Adrenal gland (tissue), 12 donors: Measurements from ENCODE around the gene AK5. TPM values are rescaled to one million over a fixed set of nuclear protein-coding genes. Genes with fewer than 3 reads are reported as not detected.

Experiments used
- DNase-seq, 7 donors: peaks; one replicate each; pipeline ENCODE4 v3.0.0-alpha.2; 2019 to 2020
- H3K27ac ChIP-seq, 5 donors: fragments of 200-600 bp; sonication (generic) in 4 of 5; 1 replicate in 3 of 5; 2 replicates in 2 of 5; pipeline versions ENCODE4 v1.5.1 to v1.8.0; 2016 to 2020; ENCODE audit warnings: mild to moderate bottlenecking in 1 of 5
- H3K27me3 ChIP-seq: fragments of 200-600 bp; 2 replicates; pipeline ENCODE4 v1.8.0; 2021
- H3K36me3 ChIP-seq, 2 donors: fragments of 200-600 bp; replicated peaks in 1 of 2; 1 replicate in 1 of 2; 2 replicates in 1 of 2; pipeline versions ENCODE4 v1.5.1 to v1.8.0; 2018 to 2022
- H3K4me1 ChIP-seq, 2 donors: fragments of 200-600 bp; replicated peaks in 1 of 2; 1 replicate in 1 of 2; 2 replicates in 1 of 2; pipeline versions ENCODE4 v1.5.1 to v1.8.0; 2018 to 2021
- H3K4me3 ChIP-seq, 4 donors: fragments of 200-600 bp; sonication (generic) in 3 of 4; one replicate each; pipeline ENCODE4 v1.5.1; 2016 to 2018
- H3K9me3 ChIP-seq, 3 donors: fragments of 200-600 bp; sonication (generic) in 1 of 3; replicated peaks in 1 of 3; 1 replicate in 2 of 3; 2 replicates in 1 of 3; pipeline versions ENCODE4 v1.5.1 to v1.8.0; 2016 to 2021
- POLR2A ChIP-seq, 2 donors: fragments of 450-650 bp; IDR thresholded peaks; one replicate each; pipeline ENCODE4 v1.6.1; 2017; ENCODE audit warnings: antibody characterized with exemption in 2 of 2, mild to moderate bottlenecking in 2 of 2, moderate library complexity in 1 of 2
- WGBS, 4 donors: extraction: QIAGEN DNeasy Blood & Tissue Kit in 2 of 4; methylation state at CpG; one replicate each; pipeline versions ENCODE4 v1.1.5 to v1.1.7; 2013 to 2017; 5-methylcytosine and 5-hydroxymethylcytosine counted together
- intact Hi-C, 2 donors: fragments of 100-400 bp; cut with DNase I; formaldehyde crosslinking; loops; one replicate each; pipeline versions ENCODE4 v1.14.1 to v1.15.0; 2022 to 2023
- polyA plus RNA-seq, 3 donors: library from polyadenylated mRNA; stranded (reverse); fragments of 200-250 nt in 2 of 3; fragments of 350-450 nt in 1 of 3; fragmentation: Illumina TruSeq in 1 of 3; extraction: RNeasy Lipid Tissue Mini Kit (QIAGEN cat#74804) in 1 of 3; gene quantifications; one replicate each; pipeline ENCODE4 v1.2.3, GENCODE V29; 2013 to 2014
- total RNA-seq, 9 donors: library from RNA; depleted of rRNA in 4 of 9; stranded (reverse); fragments of >200 nt in 4 of 9; fragments of 120-200 nt in 1 of 9; fragmentation: NEBNext Ultra II Directional in 1 of 9; extraction: Animal tissue kit (Norgen Biotek cat#: 25700) in 1 of 9; gene quantifications; one replicate each; pipeline versions ENCODE4 v1.1.0 to v1.2.4, GENCODE V29; 2013 to 2023
- TF ChIP-seq, protein P1 (sequence below), 6 experiments: fragments of 450-650 bp in 4 of 6; fragments of 200-600 bp in 2 of 6; sonication (generic) in 1 of 6; IDR thresholded peaks; 1 replicate in 5 of 6; 2 replicates in 1 of 6; pipeline versions ENCODE4 v1.5.1 to v1.8.0; 2016 to 2021; ENCODE audit warnings: antibody characterized with exemption in 6 of 6, mild to moderate bottlenecking in 2 of 6, moderate library complexity in 1 of 6
- donor health status: healthy with polysubstance abuse.
- donor health status: Bipolar disorder and iron deficiency.
- donor health status: DM: yes; HTN: yes; CAD: no.
- donor health status: DM: no; HTN: no; CAD: no.
- donor health status: DM: no; HTN: no; CAD: no.
- donor health status: DM: yes; HTN: yes; CAD: no.

AK5 gene
- total and polyA plus RNA-seq, 12 donors, result 0.34 to 2.3 (median 1.1) TPM; not detected in 4

DNA sequence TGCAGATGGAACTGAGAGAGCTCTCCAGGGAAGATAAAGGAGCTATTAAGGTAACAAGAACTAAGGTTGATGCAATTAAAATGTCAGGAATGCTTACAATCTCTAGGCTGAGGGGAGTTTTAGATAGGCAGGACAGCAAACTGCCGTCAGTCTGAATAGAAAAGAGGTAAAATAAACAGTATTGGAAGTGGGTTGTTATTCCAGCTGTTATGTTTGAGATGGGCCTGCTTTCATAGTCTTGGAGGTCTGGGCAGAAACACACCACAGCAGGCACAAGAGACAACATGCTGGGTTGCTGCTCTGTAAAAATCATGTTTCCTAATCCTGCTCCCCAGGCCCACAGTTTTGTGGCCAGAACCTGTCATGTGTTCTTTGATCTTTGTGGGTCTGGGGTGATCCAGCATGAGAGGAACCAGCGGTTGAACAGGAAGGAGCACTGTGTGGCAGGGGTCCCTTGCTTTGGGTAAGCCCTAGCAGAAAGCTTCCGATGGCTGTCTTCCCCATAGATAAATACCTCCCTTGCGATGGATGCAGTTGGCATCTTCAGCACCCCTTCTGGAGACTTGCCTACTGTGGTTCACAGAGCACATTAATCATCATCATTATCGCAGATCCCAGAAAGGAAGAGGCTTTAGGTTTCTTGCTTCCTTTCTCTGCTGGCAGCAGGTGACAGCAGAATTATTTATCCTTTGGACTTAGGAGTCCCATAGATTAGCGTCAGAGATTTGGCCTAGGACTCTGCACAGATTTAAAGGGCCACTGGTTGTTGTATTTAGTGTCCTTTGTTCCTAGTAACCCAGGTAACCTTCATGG lies 97.1 kb downstream of the AK5 start:
- intact Hi-C loops, result no loop called here
- H3K36me3 ChIP-seq, result no peaks in the 10 kb centered on the region
- no peaks in the 10 kb centered on the region for H3K9me3 ChIP-seq
- H3K4me3 ChIP-seq, result no peak overlapping the region
- no peak for DNase-seq
- H3K4me1 ChIP-seq, result no peaks in the 10 kb centered on the region
- no peak overlapping the region for H3K27ac ChIP-seq
- WGBS, 4 donors, result 35 to 44% (median 38%) methylated on average over 5 to 6 of the region's 6 CpGs
- TF ChIP-seq POLR2A (IDR thresholded peaks at IDR 0.05), result no peak
- TF ChIP-seq, protein P1, sequence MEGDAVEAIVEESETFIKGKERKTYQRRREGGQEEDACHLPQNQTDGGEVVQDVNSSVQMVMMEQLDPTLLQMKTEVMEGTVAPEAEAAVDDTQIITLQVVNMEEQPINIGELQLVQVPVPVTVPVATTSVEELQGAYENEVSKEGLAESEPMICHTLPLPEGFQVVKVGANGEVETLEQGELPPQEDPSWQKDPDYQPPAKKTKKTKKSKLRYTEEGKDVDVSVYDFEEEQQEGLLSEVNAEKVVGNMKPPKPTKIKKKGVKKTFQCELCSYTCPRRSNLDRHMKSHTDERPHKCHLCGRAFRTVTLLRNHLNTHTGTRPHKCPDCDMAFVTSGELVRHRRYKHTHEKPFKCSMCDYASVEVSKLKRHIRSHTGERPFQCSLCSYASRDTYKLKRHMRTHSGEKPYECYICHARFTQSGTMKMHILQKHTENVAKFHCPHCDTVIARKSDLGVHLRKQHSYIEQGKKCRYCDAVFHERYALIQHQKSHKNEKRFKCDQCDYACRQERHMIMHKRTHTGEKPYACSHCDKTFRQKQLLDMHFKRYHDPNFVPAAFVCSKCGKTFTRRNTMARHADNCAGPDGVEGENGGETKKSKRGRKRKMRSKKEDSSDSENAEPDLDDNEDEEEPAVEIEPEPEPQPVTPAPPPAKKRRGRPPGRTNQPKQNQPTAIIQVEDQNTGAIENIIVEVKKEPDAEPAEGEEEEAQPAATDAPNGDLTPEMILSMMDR (IDR thresholded peaks at IDR 0.05), result no peak
- no peaks in the 10 kb centered on the region for H3K27me3 ChIP-seq

DNA sequence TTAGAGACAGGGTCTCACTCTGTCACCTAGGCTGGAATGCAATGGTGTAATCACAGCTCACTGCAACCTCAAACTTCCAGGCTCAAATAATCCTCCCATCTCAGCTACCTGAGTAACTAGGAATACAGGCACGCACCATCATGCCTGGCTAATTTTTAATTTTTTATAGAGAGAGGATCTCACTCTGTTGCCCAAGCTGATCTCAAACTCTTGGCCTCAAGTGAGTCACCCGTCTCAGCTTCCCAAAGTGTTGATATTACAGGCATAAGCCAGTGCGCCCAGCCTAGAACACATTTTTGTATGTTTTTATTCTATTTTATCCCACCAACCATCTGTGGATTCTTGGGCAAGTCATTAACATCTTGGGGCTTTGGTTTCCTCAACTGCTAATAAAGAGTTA lies 100.5 kb downstream of the AK5 start:
- H3K36me3 ChIP-seq, result no peaks in the 10 kb centered on the region
- WGBS, 4 donors, result 73 to 87% (median 85%) methylated on average over 3 of the region's 3 CpGs
- no peaks in the 10 kb centered on the region for H3K4me1 ChIP-seq
- no peaks in the 10 kb centered on the region for H3K9me3 ChIP-seq
- H3K27me3 ChIP-seq, result no peaks in the 10 kb centered on the region
- H3K4me3 ChIP-seq, result no peak overlapping the region
- TF ChIP-seq POLR2A (IDR thresholded peaks at IDR 0.05), result no peak
- TF ChIP-seq, protein P1 (IDR thresholded peaks at IDR 0.05), result no peak
- intact Hi-C loops, result no loop called here
- no peak for DNase-seq
- H3K27ac ChIP-seq, result no peak overlapping the region

DNA sequence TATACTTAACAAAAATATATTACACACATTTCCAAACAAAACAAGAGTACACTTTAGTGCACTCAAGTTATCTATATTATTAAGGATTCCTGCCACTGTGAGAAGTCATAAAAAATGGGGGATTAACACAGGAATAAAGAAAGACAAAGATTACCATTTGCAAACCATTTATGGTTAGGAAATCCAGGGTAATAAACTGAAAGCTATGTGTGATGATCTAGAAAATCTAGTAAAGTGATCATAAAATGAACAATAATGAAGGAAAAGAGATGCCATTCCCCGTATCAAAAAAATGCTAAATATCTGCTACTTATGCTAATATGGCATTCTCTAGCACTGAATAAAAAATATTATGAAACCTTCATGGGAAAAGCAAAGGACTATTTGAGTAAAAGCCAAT lies 101.4 kb downstream of the AK5 start:
- DNase-seq, result no peak
- 80 to 88% (median 84%) methylated on average over 1 of the region's 1 CpG for WGBS, 4 donors
- Histone ChIP-seq H3K4me1 (peaks cover 1 to 5% of the 10 kb centered on the region in 2 donors), H3K4me3 (no peak overlapping the region), H3K27me3 (no peaks in the 10 kb centered on the region), H3K36me3 (no peaks in the 10 kb centered on the region), H3K27ac (no peak overlapping the region), H3K9me3 (no peaks in the 10 kb centered on the region)
- no peak for TF ChIP-seq POLR2A (IDR thresholded peaks at IDR 0.05)
- TF ChIP-seq, protein P1 (IDR thresholded peaks at IDR 0.05), result no peak
- intact Hi-C loops, result no loop called here

DNA sequence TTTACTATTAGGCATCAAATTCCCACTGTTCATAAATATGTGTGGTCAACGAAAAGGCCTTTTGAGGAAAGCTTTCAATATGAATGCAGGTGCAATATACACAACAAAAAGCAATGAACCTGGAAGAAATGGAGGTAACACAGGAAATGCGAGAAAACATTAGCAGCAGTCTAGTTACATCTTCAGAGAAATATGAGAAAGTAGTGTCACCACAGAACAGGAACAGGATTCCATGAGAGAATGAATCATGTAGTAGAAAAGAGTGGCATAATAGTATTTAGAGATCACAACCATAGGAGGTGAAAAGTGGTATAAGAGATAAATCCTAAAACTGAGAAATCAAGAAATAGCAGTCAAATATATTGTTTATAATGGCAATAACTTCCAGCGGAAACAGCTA lies 103.7 kb downstream of the AK5 start:
- Histone ChIP-seq H3K27ac (no peak overlapping the region), H3K36me3 (no peaks in the 10 kb centered on the region), H3K27me3 (no peaks in the 10 kb centered on the region), H3K4me3 (no peak overlapping the region), H3K9me3 (no peaks in the 10 kb centered on the region), H3K4me1 (peaks cover 5 to 16% of the 10 kb centered on the region in 2 donors)
- no peak for DNase-seq
- intact Hi-C loops, result no loop called here
- TF ChIP-seq, protein P1 (IDR thresholded peaks at IDR 0.05), result no peak
- no peak for TF ChIP-seq POLR2A (IDR thresholded peaks at IDR 0.05)
- WGBS, 4 donors, result 86 to 88% (median 88%) methylated on average over 3 of the region's 3 CpGs
